Activated gamma-delta T cell treated with Interleukin-2 at 50 U/mL for 16 hours (primary cell): Measurements from ENCODE around the gene NUP50.

ENCODE experiments used
- DNase-seq: peaks from one replicate; pipeline ENCODE4 v3.0.0-alpha.2; 2020

NUP50 gene

GRCh38 chr22:45211435-45211834 lies 47.7 kb downstream of the NUP50 start:
- DNase-seq, result no peak

DNA sequence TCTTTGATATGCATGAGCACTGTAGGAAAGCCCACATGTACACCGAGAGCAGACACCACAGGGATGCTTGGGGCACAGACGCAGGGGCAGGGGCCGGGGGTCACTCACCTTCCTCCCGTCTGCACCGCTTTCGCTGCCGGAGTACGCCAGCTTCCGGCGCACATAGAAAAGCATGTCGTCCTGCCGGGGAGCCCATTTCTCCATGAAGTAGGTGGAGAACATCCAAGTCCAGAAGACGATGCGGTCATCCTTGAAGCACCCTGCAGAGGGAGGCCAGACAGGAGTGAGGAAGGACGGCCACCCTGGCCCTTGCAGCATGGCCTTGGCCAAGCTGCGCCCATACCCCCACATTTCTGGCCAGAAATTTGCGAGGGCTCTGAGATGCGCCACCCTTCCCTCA lies 48.1 kb downstream of the NUP50 start:
- DNase-seq, result no peak

DNA sequence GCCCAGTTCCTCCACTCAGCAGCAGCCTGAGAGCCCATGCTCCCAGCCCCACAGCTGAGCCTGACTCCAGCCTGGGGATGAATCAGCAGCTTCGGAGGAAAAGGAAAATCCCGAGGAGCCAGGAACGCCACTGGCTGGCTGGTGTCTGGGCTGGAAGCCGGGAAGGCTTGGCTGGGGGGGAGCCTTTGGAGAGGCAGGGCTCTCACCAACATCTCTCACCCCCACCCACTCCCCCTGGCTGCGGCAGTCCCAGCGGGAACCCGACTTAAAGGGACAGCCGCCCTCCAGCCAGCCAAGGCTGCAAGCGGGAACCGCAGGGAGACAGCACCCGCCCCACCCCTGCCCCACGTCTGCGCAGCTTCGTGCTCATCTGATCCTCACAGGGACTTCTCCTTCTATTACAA lies 48.6 kb downstream of the NUP50 start:
- DNase-seq, result no peak

GRCh38 chr22:45212992-45213751 lies 49.4 kb downstream of the NUP50 start:
- no peak for DNase-seq

DNA sequence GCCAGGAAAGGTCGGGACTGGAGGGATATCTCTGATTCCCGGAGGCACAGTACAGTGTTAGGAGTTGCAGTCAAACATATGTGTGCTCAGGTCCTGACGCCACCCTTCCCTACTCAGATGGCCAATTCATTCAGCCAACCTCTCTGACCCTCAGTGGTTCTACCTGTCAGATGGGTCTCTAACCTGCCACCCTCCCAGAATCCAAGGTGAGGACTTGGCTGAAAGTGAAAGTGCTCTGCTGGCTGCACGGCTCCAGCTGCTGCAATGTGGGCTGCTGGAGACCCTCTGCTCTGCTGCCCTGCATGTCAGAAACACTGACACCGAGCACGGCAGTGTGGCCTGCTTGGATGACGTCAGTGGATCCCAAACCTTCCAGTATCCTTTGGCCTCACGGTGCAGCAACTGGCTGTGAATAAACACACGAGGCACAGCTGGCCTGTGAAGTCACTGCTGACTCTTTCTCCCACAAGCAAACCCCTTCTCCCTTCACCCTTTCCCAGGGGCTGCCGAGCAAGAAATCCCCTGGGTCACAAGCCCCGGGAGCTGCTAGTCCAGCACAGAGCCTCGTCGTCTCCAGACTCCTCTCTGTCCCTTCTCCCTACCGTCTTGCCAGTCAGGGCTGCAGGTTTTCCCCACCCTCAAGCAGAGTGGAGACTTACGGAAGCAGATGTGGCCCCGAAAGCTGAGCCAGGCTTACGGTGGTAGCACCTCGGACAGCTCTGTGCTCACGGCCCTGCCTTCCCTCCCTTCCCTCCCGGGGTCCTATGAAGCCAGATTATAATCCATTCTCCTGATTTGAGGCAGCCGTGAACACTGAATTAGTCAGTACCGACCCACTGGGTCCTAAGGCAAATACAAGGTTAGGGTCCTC lies 52.6 kb downstream of the NUP50 start:
- DNase-seq, result no peak

DNA sequence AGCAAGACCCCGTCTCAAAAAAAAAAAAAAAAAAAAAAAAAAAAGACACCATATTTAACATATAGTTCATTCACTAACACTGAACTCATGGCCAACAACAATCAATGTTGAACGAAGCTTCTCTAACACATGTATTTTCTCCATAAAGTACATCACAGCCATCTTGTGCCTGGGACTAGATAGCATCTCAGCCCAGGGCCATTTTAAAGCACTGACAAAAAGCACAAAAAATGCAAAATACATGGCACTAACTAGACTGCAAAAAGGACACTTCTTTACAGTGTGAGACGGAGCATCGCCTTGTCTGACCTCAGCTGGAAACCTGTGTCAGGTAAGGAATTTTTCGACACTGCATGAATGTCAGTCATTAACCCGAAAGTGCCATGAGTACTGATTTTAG lies 53.6 kb downstream of the NUP50 start:
- DNase-seq, result no peak

- DNase-seq, result no peak
Measured at GRCh38 chr22:45217806-45218205, 54.1 kb downstream of the NUP50 start.

- DNase-seq, result no peak
Measured at GRCh38 chr22:45218976-45219375, 55.3 kb downstream of the NUP50 start.

DNA sequence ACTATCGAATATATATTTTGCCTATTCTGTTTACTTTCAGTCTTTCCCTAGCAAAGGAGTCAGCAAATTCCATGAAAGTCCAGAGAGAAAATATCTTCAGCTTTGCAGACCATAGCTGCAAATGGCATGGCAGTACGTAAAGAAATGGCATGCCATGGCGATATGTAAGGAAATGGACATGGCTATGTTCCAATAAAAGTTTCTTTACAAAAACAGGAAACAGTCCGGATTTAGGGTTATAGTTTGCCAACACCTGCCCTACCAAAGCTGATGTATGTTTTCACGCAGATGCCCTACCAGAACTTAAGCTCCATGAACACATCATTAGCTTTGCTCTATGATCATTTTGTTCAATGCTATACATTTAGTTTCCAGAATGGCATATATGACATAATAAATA lies 57.5 kb downstream of the NUP50 start:
- DNase-seq, result no peak

- no peak for DNase-seq
Measured at GRCh38 chr22:45223304-45224117, 59.8 kb downstream of the NUP50 start.

DNA sequence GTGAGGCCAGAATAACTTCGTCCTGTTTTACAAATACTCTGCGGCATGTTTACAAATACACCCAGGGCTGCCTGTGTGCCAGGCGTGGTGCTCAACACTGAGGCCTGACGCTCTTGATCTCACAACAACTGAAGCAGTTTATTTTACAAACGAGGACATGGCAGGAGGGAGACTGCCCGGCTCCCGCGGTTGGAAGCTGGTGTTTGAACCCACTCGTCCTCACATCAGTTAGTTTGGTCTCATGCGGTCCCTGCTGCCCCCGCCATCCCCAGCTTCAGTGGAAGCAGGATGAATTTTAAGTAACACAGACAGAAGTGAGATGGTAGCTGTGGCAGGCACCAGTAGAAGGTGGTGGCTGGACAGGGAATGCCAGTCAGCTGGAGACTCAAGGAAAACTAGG lies 60.6 kb downstream of the NUP50 start:
- DNase-seq, result no peak

GRCh38 chr22:45224988-45225731 lies 61.4 kb downstream of the NUP50 start:
- DNase-seq, result no peak

- DNase-seq, result no peak
Measured at GRCh38 chr22:45225732-45226502, 62.2 kb downstream of the NUP50 start.

- DNase-seq, result no peak
Measured at GRCh38 chr22:45226503-45227186, 62.9 kb downstream of the NUP50 start.

DNA sequence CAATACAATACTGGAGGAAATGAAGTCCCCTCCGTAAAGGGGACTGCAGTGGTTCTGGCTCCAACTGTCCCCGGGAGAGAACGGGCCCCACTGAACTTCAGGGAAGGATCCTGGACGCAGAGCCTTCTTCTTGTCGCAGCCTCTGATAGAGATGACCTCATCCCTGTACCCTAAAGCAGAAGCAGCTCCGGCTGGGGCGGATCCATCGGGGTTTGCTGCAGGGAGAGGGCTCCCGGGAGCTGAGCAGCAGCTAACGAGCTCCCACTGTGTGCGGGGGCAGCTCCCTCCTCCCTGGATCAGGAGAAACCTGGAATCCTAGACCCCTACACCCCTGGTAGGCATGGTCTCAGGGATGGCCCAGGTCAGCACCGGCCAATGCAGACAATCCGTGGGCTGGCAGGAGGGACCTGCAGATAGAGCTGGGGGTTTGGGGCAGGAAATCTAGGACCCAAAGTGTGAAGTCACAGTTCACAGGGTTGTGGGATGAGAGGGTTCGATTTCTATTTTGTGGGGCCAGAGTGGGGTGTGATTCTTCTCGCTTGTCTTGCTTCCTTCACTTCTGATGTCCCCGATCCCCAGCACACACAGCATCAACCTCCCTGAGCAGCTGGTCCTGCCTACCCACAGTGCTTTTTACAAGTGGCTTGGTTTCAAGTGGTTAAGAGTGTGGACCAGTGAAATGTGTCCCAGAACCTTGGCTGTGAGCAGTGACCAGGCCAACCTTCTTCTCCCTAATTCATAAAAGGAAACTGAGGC lies 64.1 kb downstream of the NUP50 start:
- DNase-seq, result no peak

DNA sequence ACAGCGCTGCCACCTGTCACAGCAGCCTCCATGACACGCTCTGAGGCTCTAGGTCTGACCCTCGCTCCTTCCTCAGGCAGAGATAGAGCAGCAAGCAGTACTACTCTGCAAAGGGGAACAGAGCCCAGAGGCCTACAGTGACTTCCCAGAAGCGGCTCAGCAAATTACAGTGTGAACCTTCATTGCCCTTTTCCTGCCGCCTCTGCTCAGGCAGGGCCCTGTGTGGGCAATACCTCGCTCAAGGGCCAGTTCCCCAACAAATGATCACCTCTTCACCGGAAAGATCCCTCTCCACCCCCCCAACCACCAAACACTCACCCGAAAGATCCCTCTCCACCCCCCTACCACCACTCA lies 64.7 kb downstream of the NUP50 start:
- no peak for DNase-seq

- no peak for DNase-seq
Measured at GRCh38 chr22:45229181-45229580, 65.5 kb downstream of the NUP50 start.

DNA sequence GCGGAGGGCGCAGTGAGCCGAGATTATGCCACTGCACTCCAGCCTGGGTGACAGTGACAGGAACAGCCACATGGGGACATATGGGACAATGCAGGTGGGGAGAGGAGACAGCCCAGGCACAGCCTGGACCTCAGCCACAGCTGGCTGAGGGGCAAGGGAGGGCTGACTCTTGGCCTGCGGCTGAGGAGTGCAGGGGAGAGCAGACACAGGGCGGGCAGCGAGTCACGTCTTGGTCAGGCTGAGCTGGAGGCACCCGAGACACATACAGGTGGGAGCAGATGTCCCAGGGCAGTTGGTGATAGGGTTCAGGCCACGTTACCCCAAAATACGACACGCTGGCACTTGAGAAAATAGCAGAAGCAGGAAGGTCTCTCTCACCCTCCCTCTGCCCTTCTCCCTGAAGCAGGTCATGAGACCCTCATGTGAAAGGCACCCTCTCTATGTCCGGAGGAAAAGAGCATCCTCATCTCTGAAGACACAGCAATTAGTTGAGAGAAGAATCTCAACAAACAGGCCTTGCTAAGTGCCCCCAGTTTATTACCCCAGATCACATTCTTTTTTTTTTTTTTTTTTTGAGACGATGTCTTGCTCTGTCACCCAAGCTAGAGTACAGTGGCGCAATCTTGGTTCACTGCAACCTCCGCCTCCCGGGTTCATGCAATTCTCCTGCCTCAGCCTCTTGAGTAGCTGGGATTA lies 66.4 kb downstream of the NUP50 start:
- DNase-seq, result no peak

DNA sequence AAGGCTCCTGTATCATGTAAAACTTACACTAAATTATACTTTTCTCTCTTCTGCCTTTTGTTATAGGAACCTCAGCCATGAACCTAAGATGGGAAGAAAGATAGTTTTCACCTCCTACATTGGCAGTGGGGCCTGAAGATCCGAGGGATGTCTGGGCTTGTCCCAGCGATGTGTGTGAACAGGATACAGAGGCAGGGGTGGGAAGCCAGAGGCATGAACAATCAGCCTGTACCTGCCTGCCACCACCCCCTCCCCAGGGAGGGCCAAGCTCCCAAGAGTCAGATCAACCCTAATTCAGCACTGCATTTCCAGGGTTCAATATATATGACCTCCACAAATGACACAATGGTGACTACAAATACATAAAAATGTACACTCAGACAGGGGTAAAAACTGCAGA lies 67.6 kb downstream of the NUP50 start:
- DNase-seq, result no peak

GRCh38 chr22:45233386-45233785 lies 69.7 kb downstream of the NUP50 start:
- no peak for DNase-seq
